HT1080 (cell line): ENCODE data around the gene AOPEP. TPM values are rescaled to one million over a fixed set of nuclear protein-coding genes. Genes with fewer than 3 reads are reported as not detected.

Experiments
- DNase-seq: peaks from one replicate; pipeline ENCODE4 v3.0.0-alpha.2; 2015; ENCODE audit warnings: low read depth
- total RNA-seq: library from RNA; depleted of rRNA; stranded (reverse); fragments of >200 nt; shearing (Covaris generic); gene quantifications from 2 replicates; pipeline ENCODE4 v1.2.3, GENCODE V29; 2014

The AOPEP gene
- total RNA-seq, 1 experiment from 2014 or later = 25.3 TPM

- DNase-seq = no peak
These were observed 187.1 kb downstream of the AOPEP start for GRCh38 chr9:94913550-94913949.

GRCh38 chr9:94915476-94916450, 189.3 kb downstream of the AOPEP start:
- DNase-seq = no peak

GRCh38 chr9:94916956-94917355, 190.5 kb downstream of the AOPEP start:
- DNase-seq = no peak

DNA sequence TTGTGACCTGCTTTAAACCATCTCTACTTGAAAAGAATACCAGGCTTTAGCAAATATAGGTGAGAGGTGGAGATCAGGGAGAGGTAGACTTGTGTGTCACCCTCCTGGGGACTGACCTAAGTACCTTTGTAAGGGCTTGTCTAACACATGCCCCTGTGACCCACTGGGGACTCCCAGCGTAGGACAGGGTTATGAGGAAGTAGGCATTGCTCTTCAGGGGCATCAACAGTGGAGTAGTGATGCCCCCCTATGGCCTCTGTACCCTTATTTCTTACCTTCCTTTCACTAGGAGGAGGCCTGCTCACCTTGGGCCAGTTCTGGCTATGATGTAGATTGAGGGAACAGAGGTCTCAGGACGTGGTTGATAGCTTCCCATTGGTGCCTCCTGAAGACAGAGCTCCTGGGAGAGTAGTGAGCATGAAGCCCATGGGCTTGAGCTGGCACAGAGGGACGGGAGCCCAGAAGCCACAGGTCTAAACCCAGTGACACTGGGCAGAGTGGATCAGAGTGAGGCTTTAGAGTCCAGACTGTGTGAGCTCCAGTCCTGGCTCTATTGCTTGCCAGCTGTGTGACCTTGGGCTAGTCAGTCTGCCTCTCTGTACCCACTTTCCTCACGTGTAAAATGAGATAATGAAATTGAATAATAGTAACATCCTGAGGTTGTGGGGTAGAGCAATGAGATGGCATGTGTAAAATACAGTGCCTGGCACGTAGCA, 191.7 kb downstream of the AOPEP start:
- no peak for DNase-seq

GRCh38 chr9:94919376-94920098, 193.0 kb downstream of the AOPEP start:
- peak; percentile 84 for DNase-seq

- peak; percentile 23 for DNase-seq
These were observed 194.1 kb downstream of the AOPEP start for GRCh38 chr9:94920420-94921091.

GRCh38 chr9:94921092-94921471, 194.6 kb downstream of the AOPEP start:
- peak; percentile 60 for DNase-seq

GRCh38 chr9:94921656-94922055, 195.2 kb downstream of the AOPEP start:
- peak; percentile 20 for DNase-seq

DNA sequence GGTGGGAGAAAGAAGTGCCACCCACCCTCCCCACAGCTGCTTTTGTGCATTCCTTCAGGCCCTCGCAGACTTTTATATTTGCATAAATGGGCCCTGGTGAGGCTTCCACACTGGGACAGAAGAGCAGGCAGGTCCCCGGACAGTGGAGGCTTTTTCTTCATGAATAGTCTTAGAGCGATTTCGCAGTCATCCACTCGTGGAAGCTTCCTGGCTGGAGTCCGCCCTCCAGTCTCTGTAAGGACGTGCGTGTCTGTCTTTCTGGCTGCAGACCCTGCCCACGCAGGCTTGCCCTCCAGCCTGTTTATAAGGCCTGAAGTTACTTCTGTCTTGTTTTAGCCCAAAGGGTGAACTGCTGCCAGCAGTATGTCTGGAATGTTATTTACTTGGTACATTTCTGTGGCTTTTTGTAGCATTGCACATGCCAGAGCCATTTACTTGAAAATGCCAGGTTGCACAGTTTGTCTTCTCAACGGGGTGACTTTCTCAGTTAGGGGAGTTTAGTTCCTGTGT, 195.7 kb downstream of the AOPEP start:
- peak; percentile 89 for DNase-seq

- DNase-seq = no peak
These were observed 196.2 kb downstream of the AOPEP start for GRCh38 chr9:94922691-94923107.

GRCh38 chr9:94923326-94924089, 197.0 kb downstream of the AOPEP start:
- DNase-seq = no peak

- no peak for DNase-seq
These were observed 199.4 kb downstream of the AOPEP start for GRCh38 chr9:94925751-94926430.

DNA sequence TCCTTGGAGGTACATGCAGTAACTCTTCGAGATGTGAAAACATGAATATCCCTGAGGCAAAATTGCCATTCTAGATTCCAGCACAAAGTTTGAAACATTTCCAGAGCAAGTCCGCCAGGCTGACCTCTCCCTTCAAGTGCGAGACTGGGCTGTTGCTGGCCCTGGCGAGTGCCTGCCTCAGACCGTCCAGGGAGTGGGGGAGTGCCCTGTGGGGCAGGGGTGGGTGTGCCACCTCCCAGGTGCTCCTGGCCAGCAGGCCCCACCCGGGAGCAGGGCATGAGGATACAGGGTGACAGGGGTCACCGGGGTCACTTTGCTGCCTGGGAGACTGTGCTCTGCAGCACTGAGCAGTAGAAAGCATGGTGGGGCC, 199.9 kb downstream of the AOPEP start:
- DNase-seq = no peak

GRCh38 chr9:94927048-94927761, 200.7 kb downstream of the AOPEP start:
- DNase-seq = no peak

DNA sequence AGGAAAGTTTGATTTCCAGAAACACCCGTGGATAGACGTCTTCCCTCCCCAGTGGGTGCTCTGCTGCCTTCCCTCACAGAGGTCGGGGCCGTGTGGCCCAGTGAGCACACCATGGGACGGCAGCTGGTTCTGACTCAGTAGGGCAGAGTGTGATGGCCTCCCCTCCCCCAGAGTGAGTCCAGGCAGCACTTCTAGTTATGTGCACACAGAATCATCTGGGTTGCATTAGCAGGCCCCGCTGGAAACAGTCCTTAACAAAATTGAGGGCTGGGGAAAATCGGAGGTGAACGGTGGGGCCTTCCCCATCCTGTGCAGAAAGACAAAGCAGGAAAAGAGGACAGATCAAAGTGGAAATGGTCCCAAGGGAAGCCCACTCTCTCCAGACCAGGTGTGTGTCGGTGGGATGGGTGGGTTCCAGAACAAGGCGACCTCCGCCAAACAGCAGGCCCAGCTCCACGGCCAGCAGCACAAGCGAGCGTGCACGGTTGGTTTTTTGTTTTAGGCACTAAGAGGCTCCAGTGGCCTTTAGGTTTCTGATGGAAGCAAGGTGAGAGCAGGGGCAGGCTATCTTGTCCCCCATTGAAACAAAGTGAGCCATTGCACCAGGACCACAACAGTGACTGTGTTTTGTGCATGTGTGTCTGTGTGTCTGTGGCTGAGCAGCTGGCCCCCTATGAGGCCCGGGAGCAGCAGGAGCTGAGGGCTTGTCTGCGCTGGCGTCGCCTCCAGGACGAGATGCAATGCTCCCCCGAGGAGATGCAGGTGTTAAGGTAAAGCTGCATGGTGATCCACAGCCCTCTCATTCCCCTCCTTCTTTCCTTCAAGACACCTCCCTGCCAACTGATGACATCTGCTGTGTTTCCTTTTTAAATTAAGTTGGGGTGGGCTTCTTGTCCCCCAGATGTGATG, 201.5 kb downstream of the AOPEP start:
- no peak for DNase-seq

GRCh38 chr9:94928691-94929368, 202.3 kb downstream of the AOPEP start:
- DNase-seq = peak; percentile 95

GRCh38 chr9:94929369-94929756, 202.9 kb downstream of the AOPEP start:
- peak; percentile 94 for DNase-seq
